PC-9 (cell line): ENCODE measurements around the gene ABR.

ENCODE experiments used
- CTCF ChIP-seq: fragments of 200-600 bp; sonication (generic); conservative IDR thresholded peaks from 2 replicates; pipeline ENCODE4 v1.6.1; 2017; ENCODE audit warnings: mixed run types, antibody characterized with exemption, mild to moderate bottlenecking, moderate library complexity
- EZH2 ChIP-seq: fragments of 200-600 bp; sonication (generic); IDR thresholded peaks from 2 replicates; pipeline ENCODE4 v1.8.0; 2017; ENCODE audit warnings: antibody characterized with exemption, low read depth

DNA sequence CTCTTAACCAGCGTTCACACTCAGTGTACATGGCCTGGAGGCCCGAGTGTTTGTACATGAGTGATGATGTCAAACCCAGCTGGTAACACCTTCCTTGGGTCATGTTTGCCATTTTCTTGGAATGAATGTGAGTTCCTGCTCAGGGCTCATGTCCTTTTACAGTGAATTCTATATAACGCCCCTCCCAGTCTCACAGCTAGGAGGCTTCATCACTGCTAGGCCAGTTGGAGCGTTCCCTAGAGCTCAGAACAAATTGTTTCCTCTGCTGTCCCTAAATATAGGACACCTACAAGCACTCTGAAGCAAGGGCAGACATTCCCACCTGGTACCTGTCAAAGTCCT is 177.4 kb downstream of the ABR start:
- TF ChIP-seq CTCF (no peak), EZH2 (no peak)
